PC-3 (cell line): ENCODE results near the gene STAU1. TPM values are rescaled to one million over a fixed set of nuclear protein-coding genes. Genes with fewer than 3 reads are reported as not detected.

Experiments
- ATAC-seq: fragments of 200-7000 bp; cut with Tn5 transposase; 2 replicates; pipeline ENCODE4 v1.9.1; 2020; ENCODE audit warnings: mild to moderate bottlenecking, moderate library complexity
- BruUV-seq: library from RNA; stranded (reverse); fragments of 400-500 nt; replicated peaks from 2 replicates; lab custom pipeline; 2021; lab: Mats Ljungman, UMichigan
- CTCF ChIA-PET: fragments of 300-600 bp; sonication (Branson Sonifier 250); formaldehyde crosslinking; loops from one replicate; lab custom pipeline; 2022; ENCODE audit warnings: antibody characterized with exemption; lab: Charles Lee
- POLR2A ChIA-PET: fragments of 300-600 bp; sonication (Branson Sonifier 250); formaldehyde crosslinking; loops from one replicate; lab custom pipeline; 2022; ENCODE audit warnings: antibody characterized with exemption; ENCODE audit not compliant: unreplicated experiment; lab: Charles Lee
- DNase-seq: peaks from one replicate; pipeline ENCODE4 v3.0.0-alpha.2; 2015
- H2AFZ ChIP-seq: fragments of 300-600 bp; sonication (generic); 2 replicates; pipeline ENCODE4 v1.6.0; 2016; ENCODE audit warnings: antibody characterized with exemption, low read length
- H3F3A ChIP-seq: fragments of 300-600 bp; sonication (generic); one replicate; pipeline ENCODE4 v1.6.0; 2017; ENCODE audit warnings: antibody characterized with exemption, low read length, control low read depth, mild to moderate bottlenecking; ENCODE audit not compliant: unreplicated experiment
- H3K27ac ChIP-seq: fragments of 300-600 bp; sonication (generic); 2 replicates; pipeline ENCODE4 v1.5.1; 2016; ENCODE audit warnings: mild to moderate bottlenecking, low read length
- H3K27me3 ChIP-seq: fragments of 300-600 bp; sonication (generic); 2 replicates; pipeline ENCODE4 v1.6.1; 2016; ENCODE audit warnings: low read length, mixed read lengths
- H3K36me3 ChIP-seq: fragments of 300-600 bp; sonication (generic); 2 replicates; pipeline ENCODE4 v1.6.1; 2016; ENCODE audit warnings: low read depth, mixed run types, low read length, mixed read lengths
- H3K4me1 ChIP-seq: fragments of 300-600 bp; sonication (generic); 2 replicates; pipeline ENCODE4 v1.5.1; 2016; ENCODE audit warnings: low read length; ENCODE audit not compliant: insufficient read depth
- H3K4me2 ChIP-seq: fragments of 300-600 bp; sonication (generic); 2 replicates; pipeline ENCODE4 v1.6.0; 2016; ENCODE audit warnings: low read length
- H3K4me3 ChIP-seq: fragments of 300-600 bp; sonication (generic); 2 replicates; pipeline ENCODE4 v1.5.1; 2016; ENCODE audit warnings: mild to moderate bottlenecking, low read length, mixed read lengths
- H3K79me2 ChIP-seq: fragments of 300-600 bp; sonication (generic); 2 replicates; pipeline ENCODE4 v1.6.1; 2017; ENCODE audit warnings: low read length, mixed read lengths
- H3K9ac ChIP-seq: fragments of 300-600 bp; sonication (generic); 2 replicates; pipeline ENCODE4 v1.6.0; 2016; ENCODE audit warnings: mild to moderate bottlenecking, low read length
- H3K9me2 ChIP-seq: fragments of 300-600 bp; sonication (generic); replicated peaks from 2 replicates; pipeline ENCODE4 v1.6.1; 2016; ENCODE audit warnings: mixed run types, low read length, mixed read lengths
- H3K9me3 ChIP-seq: fragments of 300-600 bp; sonication (generic); 2 replicates; pipeline ENCODE4 v1.6.1; 2016; ENCODE audit warnings: low read length, mixed read lengths
- H4K20me1 ChIP-seq: fragments of 300-600 bp; sonication (generic); 2 replicates; pipeline ENCODE4 v1.6.1; 2016; ENCODE audit warnings: low read length, mixed read lengths
- CTCF ChIP-seq: fragments of 300-600 bp; sonication (generic); conservative IDR thresholded peaks from 2 replicates; pipeline ENCODE4 v1.5.1; 2017; ENCODE audit warnings: antibody characterized with exemption, low read depth, mild to moderate bottlenecking, low read length
- EZH2 ChIP-seq: fragments of 300-600 bp; sonication (generic); IDR thresholded peaks from one replicate; pipeline ENCODE4 v1.6.1; 2017; ENCODE audit warnings: antibody characterized with exemption, mild to moderate bottlenecking, low read length; ENCODE audit not compliant: unreplicated experiment
- EZH2phosphoT487 ChIP-seq: fragments of 300-600 bp; sonication (generic); IDR thresholded peaks from 2 replicates; pipeline ENCODE4 v1.6.1; 2018; ENCODE audit warnings: mild to moderate bottlenecking, antibody characterized with exemption, low read length, borderline replicate concordance
- intact Hi-C: fragments of 100-400 bp; cut with micrococcal nuclease; formaldehyde crosslinking; loops from 2 replicates; pipeline ENCODE4 v1.9.0; 2023
- total RNA-seq: library from RNA; depleted of rRNA; stranded (reverse); fragments of >200 nt; gene quantifications from 2 replicates; pipeline ENCODE4 v1.2.3, GENCODE V29; 2014

STAU1 gene
- total RNA-seq, 1 experiment from 2014 or later = 87.8 TPM

DNA sequence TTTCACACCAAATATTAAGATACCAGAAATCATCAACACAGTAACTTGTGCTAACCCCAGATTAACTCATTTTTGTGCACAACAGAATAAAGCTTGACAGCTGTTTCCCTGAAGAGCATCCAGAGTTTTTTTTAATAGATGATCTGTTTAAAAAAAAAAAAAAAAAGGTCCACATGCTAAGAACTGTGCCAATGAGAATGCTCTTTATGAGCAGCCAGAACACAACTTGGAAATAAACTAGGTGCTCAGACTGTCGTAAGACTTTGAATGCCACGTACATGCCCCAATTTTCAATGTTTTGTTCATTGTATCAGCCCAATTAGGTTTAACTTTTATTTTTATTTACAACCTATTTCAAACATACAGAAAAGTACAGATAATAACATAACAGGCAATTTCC is 47.3 kb downstream of the STAU1 start:
- Histone ChIP-seq H3F3A (no peaks in the 10 kb centered on the region), H3K79me2 (no peaks in the 10 kb centered on the region), H3K36me3 (peaks cover 21% of the 10 kb centered on the region), H4K20me1 (no peaks in the 10 kb centered on the region), H3K4me3 (no peak overlapping the region), H3K4me1 (no peaks in the 10 kb centered on the region), H3K9me2 (no peaks in the 10 kb centered on the region), H3K4me2 (no peak overlapping the region), H3K9ac (no peak overlapping the region), H2AFZ (no peak overlapping the region), H3K27ac (no peak overlapping the region), H3K9me3 (no peaks in the 10 kb centered on the region), H3K27me3 (no peaks in the 10 kb centered on the region)
- ChIA-PET CTCF (no interaction called here), POLR2A (no interaction called here)
- DNase-seq = no peak
- BruUV-seq = no TSS peak
- intact Hi-C loops = loop anchor here (2.0 kb wide), 1 partner anchor 38 kb away; no protein-coding TSS in a partner anchor
- ATAC-seq = peak; percentile 20
- TF ChIP-seq EZH2phosphoT487 = no peak
- TF ChIP-seq CTCF = no peak
- TF ChIP-seq EZH2 = no peak

DNA sequence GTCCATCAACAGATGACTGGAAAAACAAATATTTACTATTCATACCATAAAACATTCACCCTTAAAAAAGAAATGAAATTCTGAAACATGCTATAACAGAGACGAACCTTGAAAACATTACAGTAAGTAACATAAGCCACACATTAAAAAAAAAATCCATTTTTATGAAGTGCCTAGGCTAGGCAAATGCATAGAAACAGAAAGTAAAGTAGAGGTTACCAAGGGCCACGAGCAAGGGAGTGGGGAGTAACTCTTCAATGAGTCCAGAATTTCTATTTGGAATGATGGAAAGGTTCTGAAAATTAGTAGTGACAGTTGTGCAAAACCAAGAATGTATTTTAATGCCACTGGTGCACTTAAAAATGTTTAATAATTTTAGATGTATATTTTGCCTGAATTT is 47.7 kb downstream of the STAU1 start:
- Histone ChIP-seq H3K79me2 (no peaks in the 10 kb centered on the region), H3K4me1 (no peaks in the 10 kb centered on the region), H3K27me3 (no peaks in the 10 kb centered on the region), H3K9me3 (no peaks in the 10 kb centered on the region), H3K9me2 (no peaks in the 10 kb centered on the region), H4K20me1 (no peaks in the 10 kb centered on the region), H3F3A (no peaks in the 10 kb centered on the region), H3K36me3 (peaks cover 22% of the 10 kb centered on the region), H2AFZ (no peak overlapping the region), H3K9ac (no peak overlapping the region), H3K4me3 (no peak overlapping the region), H3K4me2 (no peak overlapping the region), H3K27ac (no peak overlapping the region)
- ATAC-seq (peak; percentile 66), DNase-seq (no peak)
- CTCF ChIA-PET = no interaction called here
- TF ChIP-seq CTCF (no peak), EZH2 (no peak), EZH2phosphoT487 (no peak)
- POLR2A ChIA-PET = interaction anchor here (0.6 kb wide), 1 partner anchor 47 kb away, joined by 3 read pairs; no protein-coding TSS in a partner anchor
- BruUV-seq = no TSS peak
- intact Hi-C loops = loop anchor here (2.0 kb wide), 1 partner anchor 38 kb away; no protein-coding TSS in a partner anchor

GRCh38 chr20:49138431-49138830 is 49.7 kb downstream of the STAU1 start:
- intact Hi-C loops = no loop called here
- CTCF ChIA-PET = no interaction called here

More at GRCh38 chr20:49138431-49138830, 49.7 kb downstream of the STAU1 start:
- DNase-seq (no peak), ATAC-seq (no peak)
- Histone ChIP-seq H3K27ac (no peak overlapping the region), H3K36me3 (peaks cover 11% of the 10 kb centered on the region), H3K9me2 (no peaks in the 10 kb centered on the region), H3K4me3 (no peak overlapping the region), H3K9me3 (no peaks in the 10 kb centered on the region), H3K79me2 (no peaks in the 10 kb centered on the region), H3K9ac (no peak overlapping the region), H2AFZ (no peak overlapping the region), H4K20me1 (no peaks in the 10 kb centered on the region), H3K4me2 (no peak overlapping the region), H3F3A (no peaks in the 10 kb centered on the region), H3K4me1 (no peaks in the 10 kb centered on the region), H3K27me3 (no peaks in the 10 kb centered on the region)
- TF ChIP-seq EZH2phosphoT487 (no peak), CTCF (no peak)
- no TSS peak for BruUV-seq
- POLR2A ChIA-PET = no interaction called here
